Astrocyte of the hippocampus (primary cell): ENCODE results near the gene MELK.
"Not testable (repeated sequence)": the region's sequence is repeated elsewhere in the genome, so short reads cannot be mapped to it uniquely, and the experiment has no call there.

Experiments
- DNase-seq: peaks from one replicate; pipeline ENCODE4 v3.0.0; 2011; ENCODE audit warnings: low read depth, low spot score

MELK gene

GRCh38 chr9:36572515-36573418 is at the start of gene MELK:
MELK (plus strand) TSS chr9:36572895; CDS start chr9:36581682, 8,787 bp downstream.
- DNase-seq = peak; percentile 93

GRCh38 chr9:36530224-36530623 is 42.5 kb upstream of the MELK start:
- no peak for DNase-seq

GRCh38 chr9:36532353-36532752 is 40.3 kb upstream of the MELK start:
- DNase-seq = no peak

- DNase-seq = not testable (repeated sequence)
Observed at GRCh38 chr9:36533726-36534125, 39.0 kb upstream of the MELK start.

DNA sequence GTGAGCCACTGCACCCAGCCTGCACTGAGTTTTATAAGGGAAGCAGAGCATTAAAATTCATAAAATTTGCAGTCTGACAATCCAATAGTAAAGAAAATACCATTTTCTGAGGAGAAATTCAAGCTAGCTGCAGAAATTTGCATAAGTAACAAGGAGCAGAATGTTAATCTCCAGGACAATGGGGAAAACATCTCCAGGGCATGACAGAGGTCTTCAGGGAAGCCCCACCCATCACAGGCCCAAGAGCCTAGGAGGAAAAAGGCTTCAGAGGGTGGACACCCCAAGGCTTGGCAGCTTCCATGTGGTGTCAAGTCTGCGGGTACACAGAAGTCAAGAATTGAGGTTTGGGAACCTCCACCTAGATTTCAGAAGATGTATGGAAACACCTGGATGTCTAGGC is 37.6 kb upstream of the MELK start:
- DNase-seq = no peak

- no peak for DNase-seq
Observed at GRCh38 chr9:36537861-36538260, 34.8 kb upstream of the MELK start.

- no peak for DNase-seq
Observed at GRCh38 chr9:36542355-36542754, 30.3 kb upstream of the MELK start.

DNA sequence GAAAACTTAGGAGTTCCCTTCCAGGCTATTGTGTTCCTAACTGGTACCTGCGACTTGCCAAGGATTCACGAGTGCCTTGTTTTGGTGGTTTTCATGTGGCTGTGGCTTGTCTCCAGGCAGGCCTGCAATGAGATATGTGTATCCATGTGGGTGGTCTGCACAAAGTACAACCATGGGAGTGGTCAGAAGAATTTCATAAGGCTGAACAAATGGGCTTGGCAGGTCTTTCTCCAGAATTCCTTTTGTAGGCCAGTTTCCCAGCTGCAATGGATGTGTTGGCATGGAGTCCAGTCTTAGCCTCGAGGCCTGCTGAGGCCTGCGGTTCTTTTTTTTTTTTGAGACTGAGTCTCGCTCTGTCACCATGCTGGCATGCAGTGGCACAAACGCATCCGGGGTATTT is 28.8 kb upstream of the MELK start:
- peak; percentile 92 for DNase-seq

DNA sequence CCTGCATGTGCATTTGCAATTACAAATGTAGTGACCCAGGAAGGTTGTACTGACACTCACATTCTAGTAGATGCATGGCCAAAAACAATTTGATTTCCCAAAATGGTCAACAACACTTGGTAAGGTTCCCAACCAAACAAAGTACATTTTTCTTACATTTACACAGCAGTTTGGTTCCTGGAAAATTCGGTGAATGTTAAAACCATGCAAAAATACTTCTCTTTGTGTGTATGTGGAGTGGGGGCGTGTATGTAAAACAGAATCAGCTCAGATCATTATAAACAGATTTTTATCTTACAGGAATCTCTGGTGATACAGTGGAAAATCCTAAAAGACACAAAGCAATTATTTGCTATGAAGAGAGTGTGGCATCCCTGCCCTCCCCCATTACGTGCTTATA is 25.1 kb upstream of the MELK start:
- DNase-seq = peak; percentile 42

- DNase-seq = no peak
Observed at GRCh38 chr9:36548454-36548853, 24.2 kb upstream of the MELK start.

GRCh38 chr9:36550135-36550534 is 22.6 kb upstream of the MELK start:
- no peak for DNase-seq

DNA sequence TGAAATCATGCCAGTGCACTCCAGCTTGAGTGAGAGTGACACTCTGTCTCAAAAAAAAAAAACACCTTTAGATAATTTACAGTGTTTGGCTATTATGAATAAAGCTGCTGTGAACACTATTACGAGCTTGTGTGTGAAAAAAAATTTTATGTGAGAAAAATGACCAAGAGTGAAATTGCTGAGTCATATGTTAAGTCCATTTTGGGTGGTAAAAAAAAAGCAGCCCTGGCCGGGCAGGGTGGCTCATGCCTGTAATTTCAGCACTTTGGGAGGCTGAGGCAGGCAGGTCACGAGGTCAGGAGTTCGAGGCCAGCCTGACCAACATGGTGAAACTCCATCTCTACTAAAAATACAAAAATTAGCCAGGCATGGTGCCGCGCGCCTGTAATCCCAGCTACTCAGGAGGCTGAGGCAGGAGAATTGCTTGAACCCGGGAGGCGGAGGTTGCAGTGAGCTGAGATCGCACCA is 22.0 kb upstream of the MELK start:
- DNase-seq = not testable (repeated sequence)

DNA sequence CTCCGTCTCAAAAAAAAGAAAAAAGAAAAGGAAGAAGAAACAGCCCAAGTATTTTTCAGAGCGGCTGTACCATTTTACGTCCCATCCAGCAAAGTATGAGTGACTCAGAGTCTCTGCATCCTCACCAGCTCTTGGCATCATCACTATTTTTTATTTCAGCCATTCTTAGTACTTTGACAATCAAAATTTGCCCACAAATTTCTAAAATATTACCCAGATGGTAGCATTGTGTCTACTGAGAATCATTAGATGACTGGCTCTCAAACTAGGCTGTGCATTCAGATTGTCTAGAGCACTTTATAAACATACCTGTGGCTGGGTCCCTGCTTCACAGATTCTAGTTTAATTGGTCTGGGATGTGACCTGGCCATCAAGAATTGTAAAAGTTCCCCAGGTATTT is 21.6 kb upstream of the MELK start:
- peak; percentile 65 for DNase-seq

DNA sequence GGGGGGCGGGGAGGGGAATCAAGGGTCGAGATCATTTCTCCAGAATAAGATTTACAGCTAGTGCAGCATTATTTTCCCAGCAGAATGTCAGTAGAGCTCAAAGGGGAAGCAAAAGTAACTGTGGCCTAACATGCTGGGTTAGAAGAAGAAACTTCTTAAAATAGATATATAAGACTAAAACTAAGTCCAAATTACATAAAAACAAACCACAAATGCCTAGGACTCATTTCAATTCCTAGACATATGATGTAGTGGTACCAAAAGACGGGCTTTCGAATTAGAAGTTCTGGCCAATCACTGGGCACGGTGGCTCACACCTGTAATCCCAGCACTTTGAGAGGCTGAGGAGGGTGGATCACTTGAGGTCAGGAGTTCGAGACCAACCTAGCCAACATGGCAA is 20.8 kb upstream of the MELK start:
- no peak for DNase-seq

GRCh38 chr9:36559036-36559695 is 13.5 kb upstream of the MELK start:
- peak; percentile 37 for DNase-seq

DNA sequence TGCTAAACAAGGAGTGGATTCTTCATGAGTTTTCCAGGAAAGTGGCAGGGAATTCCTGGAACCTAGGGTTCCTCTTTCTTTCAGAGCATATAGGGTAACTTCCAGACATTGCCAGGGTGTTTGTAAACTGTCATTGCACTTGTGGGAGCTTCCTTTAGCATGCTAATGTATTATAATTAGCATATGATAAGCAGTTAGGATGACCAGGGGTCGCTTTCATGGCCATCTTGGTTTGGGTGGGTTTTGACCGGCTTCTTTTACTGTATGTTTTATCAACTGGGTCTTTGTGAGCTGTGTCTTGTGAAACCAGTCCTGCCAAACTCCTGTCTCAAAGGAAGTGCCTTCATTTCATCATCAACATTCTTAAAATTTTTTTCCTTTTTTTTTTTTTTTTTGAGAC is 11.9 kb upstream of the MELK start:
- DNase-seq = no peak

DNA sequence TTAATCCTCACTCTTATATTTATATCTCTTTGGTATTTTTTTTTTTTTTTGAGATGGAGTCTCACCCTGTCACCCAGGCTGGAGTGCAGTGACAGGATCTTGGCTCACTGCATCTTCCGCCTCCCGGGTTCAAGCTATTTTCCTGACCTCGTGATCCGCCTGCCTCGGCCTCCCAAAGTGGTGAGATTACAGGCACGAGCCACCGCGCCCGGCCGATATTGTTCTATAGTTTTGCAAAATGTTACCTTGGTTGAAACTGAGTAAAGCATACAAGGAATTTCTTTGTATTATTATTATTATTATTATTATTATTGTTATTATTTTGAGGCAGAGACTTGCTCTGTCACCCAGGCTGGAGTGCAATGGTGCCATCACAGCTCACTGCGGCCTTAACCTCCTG is 9.9 kb upstream of the MELK start:
- not testable (repeated sequence) for DNase-seq

DNA sequence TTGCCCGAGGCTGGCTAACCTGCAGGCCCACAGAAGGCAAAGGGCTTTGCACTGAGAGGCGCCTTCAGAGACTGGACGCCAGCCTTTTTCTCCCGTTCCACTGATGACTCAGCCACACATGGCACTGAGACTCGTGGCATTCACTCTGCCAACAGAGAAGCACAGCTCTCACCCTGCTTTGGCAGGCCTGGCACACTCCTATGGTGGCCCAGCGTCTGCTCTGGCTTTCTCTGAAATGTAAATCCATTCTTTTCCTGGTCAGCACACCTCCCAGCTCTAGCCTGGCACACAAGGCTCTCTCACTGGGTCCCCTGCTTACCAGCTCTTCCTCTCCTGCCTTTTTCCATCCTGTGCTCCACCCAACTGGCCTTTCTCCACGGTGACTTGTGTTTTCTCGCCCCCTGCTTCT is 5.9 kb upstream of the MELK start:
- DNase-seq = peak; percentile 85

DNA sequence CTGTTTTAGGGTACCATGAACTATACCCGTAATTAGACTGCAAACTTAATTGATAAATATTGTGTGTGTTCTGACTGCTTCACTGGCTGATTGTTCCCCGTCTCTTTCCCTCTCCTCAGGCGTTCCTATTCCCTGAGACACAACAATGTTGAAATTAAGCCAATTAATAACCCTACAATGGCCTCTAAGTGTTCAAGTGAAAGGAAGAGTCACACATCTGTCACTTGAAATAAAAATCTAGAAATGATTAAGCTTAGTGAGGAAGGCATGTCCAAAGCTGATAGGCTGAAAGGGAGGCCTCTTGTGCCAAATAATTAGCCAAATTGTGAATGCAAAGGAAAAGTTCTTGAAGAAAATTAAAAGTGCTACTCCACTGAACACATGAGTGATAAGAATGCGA is 4.0 kb upstream of the MELK start:
- DNase-seq = not testable (repeated sequence)

DNA sequence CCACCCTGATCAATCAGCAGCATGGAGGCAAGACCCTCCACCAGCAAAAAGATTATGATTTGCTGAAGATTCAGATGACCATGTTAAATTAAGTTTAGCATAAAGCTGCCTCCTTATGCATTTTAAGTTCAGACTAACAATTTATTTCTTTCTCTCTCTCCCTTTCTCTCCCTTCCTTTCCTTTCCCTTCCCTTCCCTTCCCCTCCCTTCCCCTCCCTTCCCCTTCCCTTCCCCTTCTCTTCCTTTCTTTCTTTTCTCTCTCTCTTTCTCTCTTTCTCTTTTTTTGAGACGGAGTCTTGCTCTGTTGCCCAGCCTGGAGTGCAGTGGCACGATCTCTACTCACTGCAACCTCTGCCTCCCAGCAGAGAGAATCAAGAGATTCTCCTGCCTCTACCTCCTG is 1.4 kb upstream of the MELK start:
- DNase-seq = no peak

DNA sequence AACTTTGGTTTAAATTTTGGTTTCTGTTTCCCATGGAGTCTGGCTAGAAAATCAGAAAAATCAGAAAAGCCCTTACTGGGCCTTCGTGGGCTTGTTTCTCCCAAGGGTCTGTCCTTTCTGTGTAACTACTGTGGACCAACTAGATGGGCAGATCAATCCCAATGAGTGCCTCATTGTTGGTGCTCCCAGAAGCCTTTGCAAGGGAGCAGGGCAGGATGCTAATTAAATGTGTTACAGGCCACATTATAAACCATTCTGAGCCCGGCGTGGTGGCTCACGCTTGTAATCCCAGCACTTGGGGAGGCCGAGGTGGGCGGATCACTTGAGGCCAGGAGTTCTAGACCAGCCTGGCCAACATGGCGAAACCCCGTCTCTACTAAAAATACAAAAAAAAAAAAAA is 1.4 kb downstream of the MELK start:
- DNase-seq = not testable (repeated sequence)

DNA sequence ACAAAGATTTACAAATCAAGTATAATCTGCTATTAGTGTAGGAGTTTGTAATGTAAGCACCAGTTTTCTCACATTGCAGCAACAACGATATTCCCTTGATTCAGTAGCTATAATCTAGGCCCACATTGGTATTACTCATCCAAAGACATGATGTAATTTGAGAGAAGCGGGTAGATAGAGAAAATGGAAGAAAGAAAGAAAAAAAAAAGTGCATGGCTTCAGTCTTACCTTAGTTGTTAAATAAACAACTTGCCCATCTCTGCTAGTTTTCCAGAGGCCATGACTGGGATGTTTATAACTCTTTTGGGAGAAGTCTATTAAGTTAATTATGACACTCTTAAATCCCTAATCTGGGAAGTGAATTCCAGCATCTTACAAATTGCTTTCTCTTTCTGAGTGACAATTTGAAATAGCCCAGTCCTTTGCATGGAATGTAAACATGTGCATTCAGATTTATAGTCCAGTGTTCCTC is 2.8 kb downstream of the MELK start:
- DNase-seq = peak; percentile 37

DNA sequence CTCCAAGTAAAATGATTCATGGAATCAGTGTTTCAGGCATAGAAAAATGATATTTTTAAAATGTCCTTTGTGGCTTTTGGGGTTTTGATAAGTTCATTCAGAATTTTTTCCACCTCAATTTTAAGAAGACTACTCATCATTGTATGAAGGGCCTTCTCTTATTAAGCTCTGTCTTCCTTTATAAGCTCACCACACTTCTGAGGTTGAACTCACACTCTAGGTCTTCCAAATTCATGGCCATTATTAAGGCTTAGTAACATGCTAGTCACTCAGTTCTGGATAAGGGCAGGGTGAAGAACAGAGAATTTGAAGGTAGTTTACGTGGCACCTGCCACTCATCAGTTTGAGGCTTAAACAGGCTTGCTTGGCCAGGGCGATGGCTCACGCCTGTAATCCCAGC is 4.2 kb downstream of the MELK start:
- DNase-seq = peak; percentile 22
